PC-9 (cell line): ENCODE data around the gene IL5RA. TPM values are rescaled to one million over a fixed set of nuclear protein-coding genes. Genes with fewer than 3 reads are reported as not detected.

Experiments
- BruUV-seq: library from RNA; stranded (reverse); fragments of 400-500 nt; replicated peaks from 2 replicates; lab custom pipeline; 2021; lab: Mats Ljungman, UMichigan
- CTCF ChIA-PET: fragments of 300-600 bp; sonication (Branson Sonifier 250); formaldehyde crosslinking; loops from one replicate; lab custom pipeline; 2022; ENCODE audit warnings: antibody characterized with exemption; lab: Charles Lee
- POLR2A ChIA-PET: fragments of 300-600 bp; sonication (Branson Sonifier 250); formaldehyde crosslinking; loops from one replicate; lab custom pipeline; 2022; ENCODE audit warnings: antibody characterized with exemption; ENCODE audit not compliant: unreplicated experiment; lab: Charles Lee
- DNase-seq, 2 experiments: peaks; one replicate each; pipeline versions ENCODE4 v3.0.0 to v3.0.0-alpha.2; 2015 to 2022; ENCODE audit warnings: mixed read lengths in 1 of 2
- H2AFZ ChIP-seq: fragments of 200-600 bp; sonication (generic); 2 replicates; pipeline ENCODE4 v1.8.1; 2017; ENCODE audit warnings: antibody characterized with exemption
- H3F3A ChIP-seq: fragments of 200-600 bp; sonication (generic); 2 replicates; pipeline ENCODE4 v1.8.1; 2017; ENCODE audit warnings: antibody characterized with exemption, mild to moderate bottlenecking, low read depth; ENCODE audit not compliant: insufficient read depth
- H3K27ac ChIP-seq: fragments of 200-600 bp; sonication (generic); 2 replicates; pipeline ENCODE4 v1.6.1; 2016; ENCODE audit warnings: mixed run types
- H3K27me3 ChIP-seq: fragments of 200-600 bp; sonication (generic); 2 replicates; pipeline ENCODE4 v1.6.1; 2016; ENCODE audit warnings: low read depth, mixed run types; ENCODE audit not compliant: insufficient read depth
- H3K36me3 ChIP-seq: fragments of 200-600 bp; sonication (generic); 2 replicates; pipeline ENCODE4 v1.6.1; 2016; ENCODE audit warnings: low read depth, mixed run types
- H3K4me1 ChIP-seq: fragments of 200-600 bp; sonication (generic); replicated peaks from 2 replicates; pipeline ENCODE4 v1.6.1; 2016; ENCODE audit warnings: mixed run types; ENCODE audit not compliant: insufficient read depth
- H3K4me2 ChIP-seq: fragments of 200-600 bp; sonication (generic); 2 replicates; pipeline ENCODE4 v1.6.1; 2017; ENCODE audit warnings: mixed run types
- H3K4me3 ChIP-seq: fragments of 200-600 bp; sonication (generic); 2 replicates; pipeline ENCODE4 v1.6.1; 2016; ENCODE audit warnings: mixed run types
- H3K79me2 ChIP-seq: fragments of 200-600 bp; sonication (generic); 2 replicates; pipeline ENCODE4 v1.6.1; 2017; ENCODE audit warnings: low read depth, mixed run types
- H3K9me2 ChIP-seq: fragments of 200-600 bp; sonication (generic); 2 replicates; pipeline ENCODE4 v1.8.1; 2017; ENCODE audit warnings: mild to moderate bottlenecking; ENCODE audit not compliant: insufficient read depth
- H3K9me3 ChIP-seq: fragments of 200-600 bp; sonication (generic); 2 replicates; pipeline ENCODE4 v1.8.1; 2016; ENCODE audit warnings: low read depth; ENCODE audit not compliant: insufficient read depth
- H4K20me1 ChIP-seq: fragments of 200-600 bp; sonication (generic); 2 replicates; pipeline ENCODE4 v1.8.1; 2017; ENCODE audit not compliant: insufficient read depth
- CTCF ChIP-seq: fragments of 200-600 bp; sonication (generic); conservative IDR thresholded peaks from 2 replicates; pipeline ENCODE4 v1.6.1; 2017; ENCODE audit warnings: mixed run types, antibody characterized with exemption, mild to moderate bottlenecking, moderate library complexity
- EZH2 ChIP-seq: fragments of 200-600 bp; sonication (generic); IDR thresholded peaks from 2 replicates; pipeline ENCODE4 v1.8.0; 2017; ENCODE audit warnings: antibody characterized with exemption, low read depth
- intact Hi-C: fragments of 100-400 bp; cut with micrococcal nuclease; formaldehyde crosslinking; loops from one replicate; pipeline ENCODE4 v1.10.0; 2022; ENCODE audit not compliant: unreplicated experiment
- total RNA-seq: library from RNA; stranded (reverse); gene quantifications from 2 replicates; pipeline ENCODE4 v1.2.3, GENCODE V29; 2021

IL5RA gene
- total RNA-seq, 1 experiment from 2014 or later: not detected

GRCh38 chr3:3065876-3066275 is 44.3 kb downstream of the IL5RA start:
- TF ChIP-seq CTCF (no peak), EZH2 (no peak)
- H3K4me1 ChIP-seq: no peaks in the 10 kb centered on the region
- peaks cover 26% of the 10 kb centered on the region for H3K27me3 ChIP-seq
- no peaks in the 10 kb centered on the region for H3K79me2 ChIP-seq
- BruUV-seq: no TSS peak
- H3K4me2 ChIP-seq: no peak overlapping the region
- H4K20me1 ChIP-seq: no peaks in the 10 kb centered on the region
- ChIA-PET POLR2A (interaction anchor here (0.6 kb wide), 1 partner anchor 433 kb away, joined by 3 read pairs; no protein-coding TSS in a partner anchor), CTCF (no interaction called here)
- H3K4me3 ChIP-seq: no peak overlapping the region
- H3F3A ChIP-seq: no peaks in the 10 kb centered on the region
- H3K9me2 ChIP-seq: no peaks in the 10 kb centered on the region
- H3K36me3 ChIP-seq: no peaks in the 10 kb centered on the region
- intact Hi-C loops: no loop called here
- H2AFZ ChIP-seq: no peak overlapping the region
- DNase-seq: no peak
- H3K9me3 ChIP-seq: no peaks in the 10 kb centered on the region
- no peak overlapping the region for H3K27ac ChIP-seq

- intact Hi-C loops: no loop called here
- no peaks in the 10 kb centered on the region for H3F3A ChIP-seq
- POLR2A ChIA-PET: no interaction called here
These were observed 45.9 kb downstream of the IL5RA start for GRCh38 chr3:3064297-3064696.

GRCh38 chr3:3059645-3060044 is 50.5 kb downstream of the IL5RA start:
- Histone ChIP-seq H3K79me2 (no peaks in the 10 kb centered on the region), H3K9me3 (no peaks in the 10 kb centered on the region), H3K27me3 (peaks cover 35% of the 10 kb centered on the region), H3K36me3 (no peaks in the 10 kb centered on the region), H4K20me1 (no peaks in the 10 kb centered on the region), H3F3A (no peaks in the 10 kb centered on the region), H2AFZ (no peak overlapping the region), H3K27ac (no peak overlapping the region), H3K4me3 (no peak overlapping the region), H3K9me2 (no peaks in the 10 kb centered on the region), H3K4me2 (no peak overlapping the region), H3K4me1 (no peaks in the 10 kb centered on the region)
- DNase-seq: no peak
- CTCF ChIA-PET: no interaction called here
- POLR2A ChIA-PET: no interaction called here
- BruUV-seq: no TSS peak
- intact Hi-C loops: no loop called here
- TF ChIP-seq EZH2 (no peak), CTCF (no peak)

More at GRCh38 chr3:3064297-3064696, 45.9 kb downstream of the IL5RA start:
- TF ChIP-seq CTCF (no peak), EZH2 (no peak)
- CTCF ChIA-PET: no interaction called here
- Histone ChIP-seq H3K4me2 (no peak overlapping the region), H2AFZ (no peak overlapping the region), H3K4me3 (no peak overlapping the region), H3K9me3 (no peaks in the 10 kb centered on the region), H3K79me2 (no peaks in the 10 kb centered on the region), H3K9me2 (no peaks in the 10 kb centered on the region), H3K27ac (no peak overlapping the region), H3K4me1 (no peaks in the 10 kb centered on the region), H4K20me1 (no peaks in the 10 kb centered on the region), H3K36me3 (no peaks in the 10 kb centered on the region), H3K27me3 (peaks cover 26% of the 10 kb centered on the region)
- no TSS peak for BruUV-seq
- DNase-seq: no peak
